Epithelial cell of prostate (primary cell): ENCODE results near the gene ZNF57.
"Not testable (repeated sequence)": the region's sequence is repeated elsewhere in the genome, so short reads cannot be mapped to it uniquely, and the experiment has no call there.

ENCODE experiments used
- DNase-seq: peaks from one replicate; pipeline ENCODE4 v3.0.0-alpha.2; 2011; ENCODE audit warnings: low read depth, low spot score
- H3K27ac ChIP-seq: fragments of 450-650 bp; 2 replicates; pipeline ENCODE4 v1.5.1; 2017; ENCODE audit warnings: mild to moderate bottlenecking

The ZNF57 gene

DNA sequence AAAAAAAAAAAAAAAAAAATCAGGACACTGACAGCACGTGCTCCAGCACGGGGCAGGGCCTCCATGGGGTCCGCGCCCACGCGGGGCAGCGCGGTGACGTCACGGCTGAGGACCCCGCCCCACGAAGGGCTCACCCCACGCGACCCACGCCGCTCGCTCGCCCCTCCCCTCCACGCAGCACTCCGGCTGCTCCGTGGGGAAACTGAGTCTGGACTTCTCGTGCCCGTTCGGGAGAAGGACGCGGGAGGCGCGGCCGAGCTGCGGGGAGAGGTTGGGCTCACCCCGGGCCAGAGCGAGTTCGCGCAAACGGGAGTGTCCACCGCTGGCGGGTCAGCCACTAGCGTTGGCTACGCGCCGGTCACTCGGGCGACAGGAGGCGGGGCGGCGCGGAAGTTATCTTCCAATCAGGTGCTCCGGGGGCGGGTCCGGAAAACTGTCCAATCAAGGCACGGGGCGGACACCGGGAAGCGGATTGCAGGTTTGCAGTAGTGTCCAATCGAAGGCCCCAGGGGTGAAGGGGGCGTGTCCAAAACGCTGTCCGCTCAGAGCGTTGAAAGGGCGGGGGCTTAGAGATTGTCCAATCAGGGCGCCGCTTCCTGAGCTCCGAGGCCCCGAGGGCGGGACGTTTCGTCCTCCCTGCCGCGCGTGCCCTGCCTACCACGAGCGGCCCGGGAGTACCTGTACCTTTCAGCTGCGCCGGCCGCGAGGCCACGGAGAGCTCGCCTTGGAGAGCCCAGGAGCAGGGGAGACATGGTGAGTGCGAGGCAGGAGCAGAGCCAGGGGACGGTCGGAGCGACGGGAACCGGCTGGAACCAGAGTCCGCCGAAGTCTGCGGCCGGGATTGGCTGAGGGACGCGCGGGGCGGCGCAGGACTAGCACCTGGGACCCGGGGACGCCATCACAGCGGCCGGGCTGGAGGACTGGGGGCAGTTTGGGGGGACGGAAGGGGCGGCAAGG lies at the start of gene ZNF57:
Gene ZNF57, plus strand, starts transcription at position 633 of the 957 bp plus-strand sequence. Its CDS starts 118 bp downstream, at position 751.
- peak; percentile 95 for DNase-seq
- H3K27ac ChIP-seq: peak within 1 kb of the TSS; percentile 44

GRCh38 chr19:2852598-2852997 lies 48.1 kb upstream of the ZNF57 start:
- H3K27ac ChIP-seq: no peak overlapping the region

GRCh38 chr19:2853015-2853606 lies 47.6 kb upstream of the ZNF57 start:
- H3K27ac ChIP-seq: no peak overlapping the region
- DNase-seq: no peak

More at GRCh38 chr19:2852598-2852997, 48.1 kb upstream of the ZNF57 start:
- DNase-seq: no peak

GRCh38 chr19:2854849-2855248 lies 45.9 kb upstream of the ZNF57 start:
- H3K27ac ChIP-seq: no peak overlapping the region
- DNase-seq: no peak

GRCh38 chr19:2856457-2857050 lies 44.2 kb upstream of the ZNF57 start:
- DNase-seq: no peak
- no peak overlapping the region for H3K27ac ChIP-seq

GRCh38 chr19:2858864-2859263 lies 41.9 kb upstream of the ZNF57 start:
- H3K27ac ChIP-seq: no peak overlapping the region
- no peak for DNase-seq

- no peak for DNase-seq
- no peak overlapping the region for H3K27ac ChIP-seq
Measured at GRCh38 chr19:2863816-2864215, 36.9 kb upstream of the ZNF57 start.

GRCh38 chr19:2865334-2866100 lies 35.2 kb upstream of the ZNF57 start:
- DNase-seq: no peak

DNA sequence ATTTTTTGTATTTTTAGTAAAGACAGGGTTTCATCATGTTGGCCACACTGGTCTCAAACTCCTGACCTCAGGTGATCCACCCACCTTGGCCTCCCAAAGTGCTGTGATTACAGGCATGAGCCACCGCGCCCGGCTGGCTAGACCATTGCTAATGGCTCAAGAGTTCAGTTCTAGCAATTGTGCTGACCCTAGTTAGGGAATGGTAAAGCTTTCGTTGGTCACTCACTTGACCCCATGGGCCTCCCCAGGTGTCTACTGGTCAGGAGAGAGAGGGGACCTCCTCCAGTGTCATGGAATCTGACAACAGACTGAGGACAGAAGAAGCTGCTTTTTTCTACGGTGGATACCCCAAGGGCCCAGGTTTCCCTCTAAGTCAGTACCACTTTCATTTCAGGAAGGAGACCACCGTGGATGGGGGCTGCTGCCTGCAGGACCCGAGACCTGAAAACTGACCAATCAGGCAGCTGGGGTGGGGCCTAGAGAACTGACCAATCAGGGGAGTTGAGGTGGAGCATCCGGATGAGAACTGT lies 34.2 kb upstream of the ZNF57 start:
- no peak for DNase-seq
- no peak overlapping the region for H3K27ac ChIP-seq

More at GRCh38 chr19:2865334-2866100, 35.2 kb upstream of the ZNF57 start:
- H3K27ac ChIP-seq: no peak overlapping the region

GRCh38 chr19:2867025-2867991 lies 33.4 kb upstream of the ZNF57 start, which contains the start of gene ZNF556:
Gene ZNF556 (plus strand): TSS chr19:2867335. CDS start chr19:2867422, 87 bp downstream.
- DNase-seq: no peak
- no peak within 1 kb of the TSS for H3K27ac ChIP-seq

DNA sequence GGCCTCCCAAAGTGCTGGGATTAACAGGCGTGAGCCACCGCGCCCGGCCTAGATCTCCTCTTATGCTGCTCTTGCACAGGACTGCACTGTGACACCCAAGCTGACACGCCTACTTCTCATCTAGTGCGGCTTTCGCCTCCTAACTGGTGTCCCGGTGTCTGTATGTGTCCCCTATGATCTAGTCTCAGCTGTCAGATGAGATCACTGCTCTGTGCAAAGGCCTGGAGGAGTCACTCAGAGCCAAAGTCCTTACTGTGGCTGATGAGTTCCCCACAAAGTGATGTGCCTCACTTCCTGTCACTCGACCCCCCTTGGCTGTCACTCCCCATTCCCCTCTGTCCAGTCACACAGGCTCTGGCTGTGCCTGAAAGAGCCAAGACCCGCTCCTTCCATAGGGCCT lies 31.1 kb upstream of the ZNF57 start:
- no peak for DNase-seq
- H3K27ac ChIP-seq: no peak overlapping the region

GRCh38 chr19:2872175-2872574 lies 28.6 kb upstream of the ZNF57 start:
- H3K27ac ChIP-seq, DNase-seq: not testable (repeated sequence)

DNA sequence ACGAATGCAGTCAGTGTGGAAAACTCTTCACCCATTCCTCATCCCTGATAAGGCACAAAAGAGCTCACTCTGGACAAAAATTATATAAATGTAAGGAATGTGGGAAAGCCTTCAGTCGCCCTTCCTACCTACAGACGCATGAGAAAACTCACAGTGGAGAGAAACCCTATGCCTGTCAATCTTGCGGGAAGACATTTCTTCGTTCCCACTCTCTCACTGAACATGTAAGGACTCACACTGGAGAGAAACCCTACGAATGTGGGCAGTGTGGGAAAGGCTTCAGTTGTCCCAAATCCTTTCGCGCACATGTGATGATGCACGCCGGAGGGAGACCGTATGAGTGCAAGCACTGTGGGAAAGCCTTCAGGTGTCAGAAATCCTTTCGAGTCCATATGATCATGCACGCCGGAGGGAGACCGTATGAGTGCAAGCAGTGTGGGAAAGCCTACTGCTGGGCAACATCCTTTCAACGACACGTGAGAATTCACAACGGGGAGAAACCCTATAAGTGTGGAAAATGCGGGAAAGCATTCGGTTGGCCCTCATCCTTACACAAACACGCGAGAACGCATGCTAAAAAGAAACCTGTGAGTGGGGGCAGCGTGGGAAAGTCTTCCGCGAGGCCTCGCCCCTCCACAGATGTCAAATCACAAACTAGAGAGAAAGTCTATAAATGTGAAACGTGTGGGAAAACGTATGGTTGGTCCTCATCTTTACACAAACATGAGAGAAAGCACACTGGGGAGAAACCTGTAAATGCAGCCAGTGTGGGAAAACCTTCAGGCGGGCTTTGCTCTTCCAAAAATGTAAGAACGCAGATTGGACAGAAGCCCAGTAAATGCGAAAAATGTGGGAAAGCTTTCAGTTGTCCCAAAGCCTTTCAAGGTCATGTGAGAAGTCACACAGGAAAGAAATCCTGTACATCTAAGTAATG lies 23.1 kb upstream of the ZNF57 start:
- no peak for DNase-seq
- no peak overlapping the region for H3K27ac ChIP-seq

GRCh38 chr19:2883686-2884439 lies 16.9 kb upstream of the ZNF57 start:
- no peak overlapping the region for H3K27ac ChIP-seq
- no peak for DNase-seq

DNA sequence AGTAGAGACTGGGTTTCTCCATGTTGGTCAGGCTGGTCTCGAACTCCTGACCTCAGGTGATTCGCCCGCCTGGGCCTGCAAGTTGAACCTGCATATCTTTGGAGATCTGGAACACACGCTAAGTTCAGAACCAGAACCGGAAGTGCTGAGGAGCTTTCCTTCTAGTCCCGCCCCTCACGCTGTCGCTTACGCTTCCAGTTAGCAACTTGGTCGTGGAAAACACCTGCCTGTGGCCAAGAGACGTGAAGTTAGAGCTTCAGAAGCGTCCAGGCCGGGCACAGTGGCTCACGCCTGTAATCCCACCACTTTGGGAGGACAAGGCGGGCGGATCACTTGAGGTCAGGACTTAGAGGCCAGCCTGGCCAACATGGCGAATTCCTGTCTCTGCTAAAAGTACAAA lies 15.0 kb upstream of the ZNF57 start:
- no peak for DNase-seq
- no peak overlapping the region for H3K27ac ChIP-seq

- H3K27ac ChIP-seq: no peak overlapping the region
- DNase-seq: no peak
Measured at GRCh38 chr19:2887391-2887914, 13.3 kb upstream of the ZNF57 start.

DNA sequence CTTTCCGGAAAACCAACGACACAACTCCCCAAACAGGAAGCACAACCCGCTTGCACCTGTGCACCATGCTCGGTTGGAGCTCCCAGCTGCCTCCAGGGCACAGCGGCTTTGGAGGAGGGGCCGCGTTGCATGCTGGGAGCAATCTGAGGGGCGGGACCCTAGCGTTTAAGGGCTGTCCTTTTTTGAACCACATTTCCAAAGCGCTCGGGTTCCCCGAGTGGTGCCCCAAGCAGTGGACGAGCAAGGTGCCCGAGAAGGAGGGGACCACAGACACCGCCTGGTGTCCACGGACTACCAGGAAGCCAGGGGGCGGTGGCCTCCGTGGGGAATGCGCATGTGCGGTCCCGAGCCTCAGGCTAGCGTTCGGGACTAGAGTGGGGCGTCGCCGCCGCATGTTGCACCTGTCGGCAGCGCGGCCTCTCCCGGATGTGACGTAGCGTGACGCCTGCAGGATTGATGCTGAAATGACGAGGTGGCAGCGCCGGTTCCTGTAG lies 11.9 kb upstream of the ZNF57 start:
- no peak overlapping the region for H3K27ac ChIP-seq
- no peak for DNase-seq
